ENCODE data around the gene LCAT. TPM values are rescaled to one million over a fixed set of nuclear protein-coding genes. Genes with fewer than 3 reads are reported as not detected.
A peak's percentile ranks its signal among the peaks of the same experiment; 100 is the strongest.
"Not testable (repeated sequence)": the region's sequence is repeated elsewhere in the genome, so short reads cannot be mapped to it uniquely, and the experiment has no call there.

Gene LCAT
- polyA plus RNA-seq, 2 donors = 6.2 to 22.9 TPM

GRCh38 chr16:67942200-67942509, 1.8 kb downstream of the LCAT start:
- peaks cover 0 to 5% of the 10 kb centered on the region in 2 donors for H3K4me1 ChIP-seq (ENCODE audit: control insufficient read depth in 2 of 2, insufficient read depth in 2 of 2, low read length in 1 of 2)
- H3K27ac ChIP-seq (ENCODE audit: low read depth in 2 of 2, low read length in 1 of 2) = no peak overlapping the region
- H3K27me3 ChIP-seq (ENCODE audit: control insufficient read depth in 1 of 2, insufficient read depth in 2 of 2, low read length in 2 of 2) = no peaks in the 10 kb centered on the region
- no peaks in the 10 kb centered on the region for H3K9me3 ChIP-seq (ENCODE audit: control insufficient read depth in 2 of 2, insufficient read depth in 1 of 2, low read depth in 1 of 2, low read length in 1 of 2)
- no peak overlapping the region for H3K4me3 ChIP-seq (ENCODE audit: low read depth in 1 of 2, low read length in 2 of 2)
- WGBS, 2 donors = 77 to 78% methylated on average over 6 of the region's 6 CpGs
- peaks cover 5 to 31% of the 10 kb centered on the region in 2 donors for H3K36me3 ChIP-seq (ENCODE audit: control insufficient read depth in 2 of 2, insufficient read depth in 2 of 2, low read length in 1 of 2)

- no peak overlapping the region for H3K4me3 ChIP-seq (ENCODE audit: low read depth in 1 of 2, low read length in 2 of 2)
- H3K27ac ChIP-seq (ENCODE audit: low read depth in 2 of 2, low read length in 1 of 2) = no peak overlapping the region
- WGBS, 2 donors = 77 to 79% methylated on average over 9 of the region's 9 CpGs
- H3K36me3 ChIP-seq (ENCODE audit: control insufficient read depth in 2 of 2, insufficient read depth in 2 of 2, low read length in 1 of 2) = peaks cover 5 to 27% of the 10 kb centered on the region in 2 donors
- no peaks in the 10 kb centered on the region for H3K27me3 ChIP-seq (ENCODE audit: control insufficient read depth in 1 of 2, insufficient read depth in 2 of 2, low read length in 2 of 2)
- no peaks in the 10 kb centered on the region for H3K9me3 ChIP-seq (ENCODE audit: control insufficient read depth in 2 of 2, insufficient read depth in 1 of 2, low read depth in 1 of 2, low read length in 1 of 2)
- H3K4me1 ChIP-seq (ENCODE audit: control insufficient read depth in 2 of 2, insufficient read depth in 2 of 2, low read length in 1 of 2) = peaks cover 0 to 8% of the 10 kb centered on the region in 2 donors
Observed at GRCh38 chr16:67941469-67942199, 2.3 kb downstream of the LCAT start.

- Histone ChIP-seq H3K4me3 (ENCODE audit: low read depth in 1 of 2, low read length in 2 of 2) (no peak overlapping the region), H3K36me3 (ENCODE audit: control insufficient read depth in 2 of 2, insufficient read depth in 2 of 2, low read length in 1 of 2) (peaks cover 0 to 18% of the 10 kb centered on the region in 2 donors), H3K27ac (ENCODE audit: low read depth in 2 of 2, low read length in 1 of 2) (peak overlapping the region in 1 of 2 donors; percentile 5), H3K27me3 (ENCODE audit: control insufficient read depth in 1 of 2, insufficient read depth in 2 of 2, low read length in 2 of 2) (no peaks in the 10 kb centered on the region), H3K9me3 (ENCODE audit: control insufficient read depth in 2 of 2, insufficient read depth in 1 of 2, low read depth in 1 of 2, low read length in 1 of 2) (no peaks in the 10 kb centered on the region), H3K4me1 (ENCODE audit: control insufficient read depth in 2 of 2, insufficient read depth in 2 of 2, low read length in 1 of 2) (peaks cover 0 to 8% of the 10 kb centered on the region in 2 donors)
- 92 to 95% methylated on average over 5 of the region's 5 CpGs for WGBS, 2 donors
Observed at GRCh38 chr16:67940446-67941089, 3.4 kb downstream of the LCAT start.

- H3K9me3 ChIP-seq (ENCODE audit: control insufficient read depth in 2 of 2, insufficient read depth in 1 of 2, low read depth in 1 of 2, low read length in 1 of 2) = no peaks in the 10 kb centered on the region
- H3K27me3 ChIP-seq (ENCODE audit: control insufficient read depth in 1 of 2, insufficient read depth in 2 of 2, low read length in 2 of 2) = no peaks in the 10 kb centered on the region
- no peak overlapping the region for H3K4me3 ChIP-seq (ENCODE audit: low read depth in 1 of 2, low read length in 2 of 2)
- WGBS, 2 donors = 70 to 72% methylated on average over 33 of the region's 33 CpGs
- peak overlapping the region in 1 of 2 donors; percentile 5 for H3K27ac ChIP-seq (ENCODE audit: low read depth in 2 of 2, low read length in 1 of 2)
- peaks cover 1 to 14% of the 10 kb centered on the region in 2 donors for H3K4me1 ChIP-seq (ENCODE audit: control insufficient read depth in 2 of 2, insufficient read depth in 2 of 2, low read length in 1 of 2)
- peaks cover 0 to 13% of the 10 kb centered on the region in 2 donors for H3K36me3 ChIP-seq (ENCODE audit: control insufficient read depth in 2 of 2, insufficient read depth in 2 of 2, low read length in 1 of 2)
Observed at GRCh38 chr16:67939507-67940445, 4.1 kb downstream of the LCAT start.

- H3K9me3 ChIP-seq (ENCODE audit: control insufficient read depth in 2 of 2, insufficient read depth in 1 of 2, low read depth in 1 of 2, low read length in 1 of 2); H3K4me3 ChIP-seq (ENCODE audit: low read depth in 1 of 2, low read length in 2 of 2); H3K27ac ChIP-seq (ENCODE audit: low read depth in 2 of 2, low read length in 1 of 2); H3K27me3 ChIP-seq (ENCODE audit: control insufficient read depth in 1 of 2, insufficient read depth in 2 of 2, low read length in 2 of 2): not testable (repeated sequence)
- WGBS, 2 donors = 91 to 94% methylated on average over 4 to 5 of the region's 5 CpGs
- H3K4me1 ChIP-seq (ENCODE audit: control insufficient read depth in 2 of 2, insufficient read depth in 2 of 2, low read length in 1 of 2) = peaks cover 3 to 18% of the 10 kb centered on the region in 2 donors
- H3K36me3 ChIP-seq (ENCODE audit: control insufficient read depth in 2 of 2, insufficient read depth in 2 of 2, low read length in 1 of 2) = peaks cover 0 to 16% of the 10 kb centered on the region in 2 donors
Observed at GRCh38 chr16:67937713-67938112, 6.2 kb downstream of the LCAT start.

- H3K27ac ChIP-seq (ENCODE audit: low read depth in 2 of 2, low read length in 1 of 2) = peak overlapping the region; percentile 94 to 97
- 42 to 46% methylated on average over 6 of the region's 6 CpGs for WGBS, 2 donors
- no peaks in the 10 kb centered on the region for H3K27me3 ChIP-seq (ENCODE audit: control insufficient read depth in 1 of 2, insufficient read depth in 2 of 2, low read length in 2 of 2)
Observed at GRCh38 chr16:67936880-67937605, 6.9 kb downstream of the LCAT start.

GRCh38 chr16:67936124-67936879, 7.6 kb downstream of the LCAT start, which contains the start of gene PSMB10:
PSMB10 (minus strand) TSS chr16:67936850; CDS start chr16:67936749, 101 bp downstream.
- Histone ChIP-seq H3K27ac (ENCODE audit: low read depth in 2 of 2, low read length in 1 of 2) (peak within 1 kb of the TSS; percentile 94 to 97), H3K27me3 (ENCODE audit: control insufficient read depth in 1 of 2, insufficient read depth in 2 of 2, low read length in 2 of 2) (no peaks in the 10 kb centered on the region), H3K36me3 (ENCODE audit: control insufficient read depth in 2 of 2, insufficient read depth in 2 of 2, low read length in 1 of 2) (peaks cover 0 to 14% of the 10 kb centered on the region in 2 donors), H3K4me1 (ENCODE audit: control insufficient read depth in 2 of 2, insufficient read depth in 2 of 2, low read length in 1 of 2) (peaks cover 3 to 18% of the 10 kb centered on the region in 2 donors), H3K9me3 (ENCODE audit: control insufficient read depth in 2 of 2, insufficient read depth in 1 of 2, low read depth in 1 of 2, low read length in 1 of 2) (no peaks in the 10 kb centered on the region), H3K4me3 (ENCODE audit: low read depth in 1 of 2, low read length in 2 of 2) (peak within 1 kb of the TSS; percentile 70 to 95)
- 0 to 1% methylated on average over 51 to 54 of the region's 54 CpGs for WGBS, 2 donors

More at GRCh38 chr16:67936880-67937605, 6.9 kb downstream of the LCAT start:
- Histone ChIP-seq H3K4me3 (ENCODE audit: low read depth in 1 of 2, low read length in 2 of 2) (peak overlapping the region; percentile 70 to 95), H3K36me3 (ENCODE audit: control insufficient read depth in 2 of 2, insufficient read depth in 2 of 2, low read length in 1 of 2) (peaks cover 0 to 16% of the 10 kb centered on the region in 2 donors), H3K9me3 (ENCODE audit: control insufficient read depth in 2 of 2, insufficient read depth in 1 of 2, low read depth in 1 of 2, low read length in 1 of 2) (no peaks in the 10 kb centered on the region), H3K4me1 (ENCODE audit: control insufficient read depth in 2 of 2, insufficient read depth in 2 of 2, low read length in 1 of 2) (peaks cover 3 to 18% of the 10 kb centered on the region in 2 donors)

- H3K27ac ChIP-seq (ENCODE audit: low read depth in 2 of 2, low read length in 1 of 2) = peak overlapping the region; percentile 94 to 97
- WGBS, 2 donors = 2 to 4% methylated on average over 53 to 55 of the region's 55 CpGs
- H3K4me1 ChIP-seq (ENCODE audit: control insufficient read depth in 2 of 2, insufficient read depth in 2 of 2, low read length in 1 of 2) = peaks cover 3 to 18% of the 10 kb centered on the region in 2 donors
Observed at GRCh38 chr16:67935402-67936123, 8.4 kb downstream of the LCAT start.

More at GRCh38 chr16:67935402-67936123, 8.4 kb downstream of the LCAT start:
- Histone ChIP-seq H3K27me3 (ENCODE audit: control insufficient read depth in 1 of 2, insufficient read depth in 2 of 2, low read length in 2 of 2) (no peaks in the 10 kb centered on the region), H3K36me3 (ENCODE audit: control insufficient read depth in 2 of 2, insufficient read depth in 2 of 2, low read length in 1 of 2) (peaks cover 0 to 19% of the 10 kb centered on the region in 2 donors), H3K9me3 (ENCODE audit: control insufficient read depth in 2 of 2, insufficient read depth in 1 of 2, low read depth in 1 of 2, low read length in 1 of 2) (no peaks in the 10 kb centered on the region), H3K4me3 (ENCODE audit: low read depth in 1 of 2, low read length in 2 of 2) (peak overlapping the region; percentile 70 to 95)
